BLaER1 (cell line): ENCODE data around the gene NFATC2IP.

ENCODE experiments used
- H3K27ac ChIP-seq: shearing (Covaris generic); formaldehyde crosslinking; 2 replicates; pipeline ENCODE4 v1.8.1; 2022
- H3K27me3 ChIP-seq: shearing (Covaris generic); formaldehyde crosslinking; 2 replicates; pipeline ENCODE4 v1.8.1; 2022
- H3K36me3 ChIP-seq: shearing (Covaris generic); formaldehyde crosslinking; 2 replicates; pipeline ENCODE4 v1.8.1; 2022
- H3K4me1 ChIP-seq: shearing (Covaris generic); formaldehyde crosslinking; 2 replicates; pipeline ENCODE4 v1.8.1; 2022
- H3K4me2 ChIP-seq: shearing (Covaris generic); formaldehyde crosslinking; 2 replicates; pipeline ENCODE4 v1.8.1; 2022
- H3K4me3 ChIP-seq: shearing (Covaris generic); formaldehyde crosslinking; 2 replicates; pipeline ENCODE4 v1.8.1; 2022
- H3K9ac ChIP-seq: shearing (Covaris generic); formaldehyde crosslinking; 2 replicates; pipeline ENCODE4 v1.8.1; 2022
- H3K9me3 ChIP-seq: shearing (Covaris generic); formaldehyde crosslinking; 2 replicates; pipeline ENCODE4 v1.8.1; 2022
- H4K20me1 ChIP-seq: shearing (Covaris generic); formaldehyde crosslinking; 2 replicates; pipeline ENCODE4 v1.8.1; 2022
- Cebpa-rat ChIP-seq: shearing (Covaris generic); IDR thresholded peaks from 2 replicates; pipeline ENCODE4 v1.8.1; 2022

The NFATC2IP gene

DNA sequence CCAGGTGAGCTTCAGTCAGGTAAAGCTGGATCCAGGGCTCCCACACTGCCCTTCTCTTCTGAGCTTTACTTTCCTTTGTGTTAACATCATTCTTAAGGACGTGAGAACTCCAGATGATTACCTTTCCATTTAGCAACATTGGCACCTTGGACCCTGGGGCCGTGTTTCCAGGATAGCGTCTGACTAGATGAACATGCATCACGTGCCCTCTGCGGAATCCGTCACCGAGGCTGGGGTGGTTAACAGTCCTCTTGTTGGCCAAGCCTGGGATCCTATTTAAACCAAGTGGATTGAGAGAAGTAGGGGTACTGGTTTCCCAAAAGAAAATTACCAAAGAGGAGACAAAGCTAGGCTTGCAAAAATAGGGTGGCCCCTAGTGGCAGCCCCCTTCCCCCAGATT, 30.2 kb downstream of the NFATC2IP start:
- Histone ChIP-seq H3K4me3 (no peak overlapping the region), H3K27me3 (no peaks in the 10 kb centered on the region), H3K27ac (no peak overlapping the region), H3K9me3 (no peaks in the 10 kb centered on the region), H3K4me1 (peaks cover 39% of the 10 kb centered on the region), H3K4me2 (no peak overlapping the region), H3K9ac (no peak overlapping the region), H3K36me3 (peaks cover 62% of the 10 kb centered on the region), H4K20me1 (no peaks in the 10 kb centered on the region)
- TF ChIP-seq Cebpa-rat = no peak

GRCh38 chr16:28981517-28981916, 30.8 kb downstream of the NFATC2IP start:
- Histone ChIP-seq H3K9ac (no peak overlapping the region), H3K4me1 (peaks cover 39% of the 10 kb centered on the region), H3K9me3 (peaks cover 1% of the 10 kb centered on the region; the same call in 1 of the 2 replicates), H3K4me3 (no peak overlapping the region), H4K20me1 (no peaks in the 10 kb centered on the region), H3K36me3 (peaks cover 66% of the 10 kb centered on the region), H3K4me2 (no peak overlapping the region), H3K27ac (no peak overlapping the region), H3K27me3 (no peaks in the 10 kb centered on the region)
- no peak for TF ChIP-seq Cebpa-rat

- no peak for TF ChIP-seq Cebpa-rat
- Histone ChIP-seq H3K4me1 (peaks cover 42% of the 10 kb centered on the region), H3K4me3 (no peak overlapping the region), H3K4me2 (no peak overlapping the region), H3K27me3 (no peaks in the 10 kb centered on the region), H3K27ac (no peak overlapping the region), H3K9me3 (peaks cover 10% of the 10 kb centered on the region), H3K36me3 (peaks cover 75% of the 10 kb centered on the region), H4K20me1 (no peaks in the 10 kb centered on the region), H3K9ac (no peak overlapping the region)
Measured at GRCh38 chr16:28982418-28982817, 31.7 kb downstream of the NFATC2IP start.

DNA sequence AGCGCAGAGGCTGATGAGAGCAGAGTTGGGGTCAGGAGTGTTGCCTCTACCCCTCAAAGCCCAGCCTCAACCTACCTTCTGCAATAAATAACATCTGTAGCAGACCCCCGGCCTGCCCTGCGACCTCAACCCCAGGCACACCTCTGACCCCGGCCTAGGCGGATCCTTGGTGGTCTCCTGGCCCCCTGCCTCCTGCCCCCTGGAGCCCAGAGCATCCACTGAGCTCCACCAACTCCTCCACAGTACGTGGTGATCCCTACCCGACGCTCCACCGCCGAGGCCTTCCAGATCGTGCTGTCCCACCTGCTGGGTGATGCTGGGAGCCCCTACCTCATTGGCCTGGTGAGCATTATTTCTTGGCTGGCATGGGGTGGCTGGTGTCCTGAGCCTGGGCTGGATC, 32.2 kb downstream of the NFATC2IP start:
- H3K27ac ChIP-seq = no peak overlapping the region
- H3K4me1 ChIP-seq = peaks cover 47% of the 10 kb centered on the region
- H3K4me2 ChIP-seq = peak overlapping the region; percentile 97
- H3K9me3 ChIP-seq = peaks cover 11% of the 10 kb centered on the region
- peaks cover 73% of the 10 kb centered on the region for H3K36me3 ChIP-seq
- H3K4me3 ChIP-seq = no peak overlapping the region
- no peak overlapping the region for H3K9ac ChIP-seq
- no peaks in the 10 kb centered on the region for H3K27me3 ChIP-seq
- no peak for TF ChIP-seq Cebpa-rat
- no peaks in the 10 kb centered on the region for H4K20me1 ChIP-seq

- peaks cover 11% of the 10 kb centered on the region for H3K9me3 ChIP-seq
- no peak for TF ChIP-seq Cebpa-rat
- H3K27ac ChIP-seq = peak overlapping the region; percentile 63
- peaks cover 66% of the 10 kb centered on the region for H3K36me3 ChIP-seq
- peak overlapping the region; percentile 97 for H3K4me2 ChIP-seq
- peak overlapping the region; percentile 60; the same call in 1 of the 2 replicates for H3K4me3 ChIP-seq
- no peaks in the 10 kb centered on the region for H4K20me1 ChIP-seq
- H3K9ac ChIP-seq = peak overlapping the region; percentile 57; the same call in 1 of the 2 replicates
- no peaks in the 10 kb centered on the region for H3K27me3 ChIP-seq
- peaks cover 54% of the 10 kb centered on the region for H3K4me1 ChIP-seq
Measured at GRCh38 chr16:28983644-28984043, 32.9 kb downstream of the NFATC2IP start.

DNA sequence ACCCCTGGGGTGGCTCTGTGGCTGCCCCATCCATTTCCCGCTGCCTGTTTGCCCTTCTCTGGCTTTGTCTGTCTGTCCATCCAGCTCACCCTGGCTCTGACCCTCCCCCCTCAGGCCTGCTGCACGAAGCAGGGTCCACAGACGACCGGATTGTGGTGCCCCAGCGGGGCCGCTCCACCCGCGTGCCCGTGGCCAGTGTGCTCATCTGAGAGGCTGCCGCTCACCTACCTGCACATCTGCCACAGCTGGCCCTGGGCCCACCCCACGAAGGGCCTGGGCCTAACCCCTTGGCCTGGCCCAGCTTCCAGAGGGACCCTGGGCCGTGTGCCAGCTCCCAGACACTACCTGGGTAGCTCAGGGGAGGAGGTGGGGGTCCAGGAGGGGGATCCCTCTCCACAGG, 33.4 kb downstream of the NFATC2IP start:
- Histone ChIP-seq H3K4me1 (peaks cover 57% of the 10 kb centered on the region), H3K27ac (peak overlapping the region; percentile 63), H4K20me1 (no peaks in the 10 kb centered on the region), H3K4me3 (peak overlapping the region; percentile 60), H3K36me3 (peaks cover 62% of the 10 kb centered on the region), H3K27me3 (no peaks in the 10 kb centered on the region), H3K9me3 (peaks cover 11% of the 10 kb centered on the region), H3K9ac (peak overlapping the region; percentile 57), H3K4me2 (peak overlapping the region; percentile 97)
- no peak for TF ChIP-seq Cebpa-rat

- no peak for TF ChIP-seq Cebpa-rat
- Histone ChIP-seq H3K9me3 (peaks cover 11% of the 10 kb centered on the region), H3K9ac (peak within 1 kb of the TSS; percentile 57), H3K27ac (peak within 1 kb of the TSS; percentile 63), H4K20me1 (no peaks in the 10 kb centered on the region), H3K4me2 (peak within 1 kb of the TSS; percentile 97), H3K4me3 (peak within 1 kb of the TSS; percentile 60), H3K4me1 (peaks cover 63% of the 10 kb centered on the region), H3K27me3 (no peaks in the 10 kb centered on the region), H3K36me3 (peaks cover 62% of the 10 kb centered on the region)
Measured at GRCh38 chr16:28984619-28985135, 33.9 kb downstream of the NFATC2IP start, which contains the start of gene LAT. Gene LAT (plus strand): TSS chr16:28985052. CDS start chr16:28985418, 366 bp downstream.

- Histone ChIP-seq H3K9ac (peak overlapping the region; percentile 1; the same call in 1 of the 2 replicates), H3K4me1 (peaks cover 71% of the 10 kb centered on the region), H3K4me3 (peak overlapping the region; percentile 60), H3K36me3 (peaks cover 60% of the 10 kb centered on the region), H3K27ac (peak overlapping the region; percentile 57), H3K4me2 (peak overlapping the region; percentile 97), H3K27me3 (no peaks in the 10 kb centered on the region), H4K20me1 (no peaks in the 10 kb centered on the region), H3K9me3 (peaks cover 11% of the 10 kb centered on the region)
- no peak for TF ChIP-seq Cebpa-rat
Measured at GRCh38 chr16:28985211-28986041, 34.7 kb downstream of the NFATC2IP start.

- Histone ChIP-seq H3K9ac (peak overlapping the region; percentile 1; the same call in 1 of the 2 replicates), H3K27me3 (no peaks in the 10 kb centered on the region), H3K9me3 (peaks cover 11% of the 10 kb centered on the region), H3K27ac (peak overlapping the region; percentile 57), H3K4me3 (0 out of 2 replicates have a peak overlapping the region, but pooled peaks have one; percentile 60), H4K20me1 (no peaks in the 10 kb centered on the region), H3K36me3 (peaks cover 57% of the 10 kb centered on the region), H3K4me2 (peak overlapping the region; percentile 97), H3K4me1 (peaks cover 75% of the 10 kb centered on the region)
- TF ChIP-seq Cebpa-rat = no peak
Measured at GRCh38 chr16:28986046-28986445, 35.3 kb downstream of the NFATC2IP start.

DNA sequence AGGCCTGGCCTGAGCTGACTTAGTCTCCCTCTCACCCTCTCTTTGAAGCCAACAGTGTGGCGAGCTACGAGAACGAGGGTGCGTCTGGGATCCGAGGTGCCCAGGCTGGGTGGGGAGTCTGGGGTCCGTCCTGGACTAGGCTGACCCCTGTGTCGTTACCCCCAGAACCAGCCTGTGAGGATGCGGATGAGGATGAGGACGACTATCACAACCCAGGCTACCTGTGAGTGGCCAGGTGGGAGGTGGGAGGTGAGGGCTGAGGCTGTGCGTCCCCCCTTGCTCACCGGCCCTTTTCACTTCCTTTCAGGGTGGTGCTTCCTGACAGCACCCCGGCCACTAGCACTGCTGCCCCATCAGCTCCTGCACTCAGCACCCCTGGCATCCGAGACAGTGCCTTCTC, 35.8 kb downstream of the NFATC2IP start:
- no peak overlapping the region for H3K4me3 ChIP-seq
- peak overlapping the region; percentile 57; the same call in 1 of the 2 replicates for H3K27ac ChIP-seq
- peaks cover 11% of the 10 kb centered on the region for H3K9me3 ChIP-seq
- no peaks in the 10 kb centered on the region for H3K27me3 ChIP-seq
- H3K36me3 ChIP-seq = peaks cover 52% of the 10 kb centered on the region
- TF ChIP-seq Cebpa-rat = no peak
- no peak overlapping the region for H3K9ac ChIP-seq
- peaks cover 75% of the 10 kb centered on the region for H3K4me1 ChIP-seq
- no peaks in the 10 kb centered on the region for H4K20me1 ChIP-seq
- peak overlapping the region; percentile 97 for H3K4me2 ChIP-seq
